ENCODE data around the gene PSME4. TPM values are rescaled to one million over a fixed set of nuclear protein-coding genes. Genes with fewer than 3 reads are reported as not detected.
"Not testable (repeated sequence)": the region's sequence is repeated elsewhere in the genome, so short reads cannot be mapped to it uniquely, and the experiment has no call there.

The PSME4 gene
- total RNA-seq, 2 donors from 2014 or later: 90.6 to 116 TPM

DNA sequence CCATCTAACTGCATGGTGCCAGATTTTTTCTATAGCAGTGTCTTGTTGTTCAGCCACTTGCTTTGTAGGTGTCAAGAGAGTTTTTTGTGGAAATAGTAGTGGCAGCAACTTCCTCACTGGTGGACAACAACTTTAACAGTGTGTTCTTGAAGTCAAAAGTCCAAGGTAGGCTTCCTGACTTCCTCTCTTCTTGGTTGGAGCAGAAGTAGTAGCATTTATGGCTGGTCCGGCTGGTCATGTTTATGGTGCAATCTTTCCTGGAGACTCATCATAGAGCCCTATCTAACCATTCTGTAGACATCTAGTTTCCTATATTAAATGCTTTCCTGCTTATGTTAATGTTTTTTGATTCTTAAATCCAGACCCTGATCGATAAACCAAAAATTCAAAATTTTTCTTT is 122.7 kb downstream of the PSME4 start:
- Mint-ChIP-seq H3K36me3 (ENCODE audit: low read depth) (peaks cover 21% of the 10 kb centered on the region), H3K27me3 (ENCODE audit: insufficient read depth) (no peaks in the 10 kb centered on the region), H3K27ac (no peak overlapping the region), H3K4me3 (no peak overlapping the region), H3K4me1 (no peaks in the 10 kb centered on the region), H3K9me3 (no peaks in the 10 kb centered on the region)
- WGBS, 2 experiments (ENCODE audit: insufficient coverage in 1 of 2, insufficient read length in 1 of 2): 96% methylated on average over 2 of the region's 2 CpGs; no CpG with 5 or more reads in 1 of the 2 experiments
- H3K4me1 ChIP-seq (ENCODE audit: control insufficient read depth, insufficient read depth, low read length): no peaks in the 10 kb centered on the region
- no peaks in the 10 kb centered on the region for H3K9me3 ChIP-seq (ENCODE audit: control insufficient read depth, low read length)
- no peaks in the 10 kb centered on the region for H3K27me3 ChIP-seq (ENCODE audit: control insufficient read depth, insufficient read depth, low read length, poor library complexity, severe bottlenecking)
- no peak overlapping the region for H3K27ac ChIP-seq (ENCODE audit: low read depth, low read length)
- no peak overlapping the region for H3K9ac ChIP-seq (ENCODE audit: extremely low read depth, low read length, poor library complexity, severe bottlenecking)
- H3K36me3 ChIP-seq (ENCODE audit: control insufficient read depth, insufficient read depth, low read length): peaks cover 41% of the 10 kb centered on the region
- DNase-seq: no peak
- no peak for TF ChIP-seq CTCF (conservative IDR thresholded peaks at IDR 0.05)
- no peak overlapping the region for H3K4me3 ChIP-seq (ENCODE audit: low read length)

DNA sequence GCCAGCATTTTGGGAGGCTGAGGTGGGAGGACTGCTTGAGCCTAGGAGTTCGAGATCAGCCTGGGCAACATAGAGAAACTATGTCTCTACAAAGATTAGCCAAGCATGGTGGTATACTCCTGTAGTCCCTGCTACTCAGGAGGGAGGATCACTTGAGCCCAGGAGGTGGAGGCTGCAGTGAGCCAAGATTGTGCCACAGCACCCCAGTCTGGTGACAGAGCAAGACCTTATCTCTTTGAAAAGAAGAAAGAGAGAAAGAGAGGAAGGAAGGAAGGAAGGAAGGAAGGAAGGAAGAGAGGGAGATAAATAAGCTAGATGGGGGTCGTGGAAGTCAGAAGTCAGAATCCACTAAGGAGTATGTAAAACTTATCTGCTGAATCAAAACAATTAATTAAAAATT is 127.2 kb downstream of the PSME4 start:
- DNase-seq: no peak
- Mint-ChIP-seq H3K4me1 (no peaks in the 10 kb centered on the region), H3K36me3 (ENCODE audit: low read depth) (peaks cover 6% of the 10 kb centered on the region), H3K27ac (no peak overlapping the region), H3K9me3 (peaks cover 14% of the 10 kb centered on the region), H3K27me3 (ENCODE audit: insufficient read depth) (no peaks in the 10 kb centered on the region), H3K4me3 (no peak overlapping the region)
- Histone ChIP-seq H3K36me3 (ENCODE audit: control insufficient read depth, insufficient read depth, low read length) (peaks cover 10% of the 10 kb centered on the region), H3K4me1 (ENCODE audit: control insufficient read depth, insufficient read depth, low read length) (no peaks in the 10 kb centered on the region), H3K27me3 (ENCODE audit: control insufficient read depth, insufficient read depth, low read length, poor library complexity, severe bottlenecking) (no peaks in the 10 kb centered on the region), H3K4me3 (ENCODE audit: low read length) (no peak overlapping the region), H3K27ac (ENCODE audit: low read depth, low read length) (no peak overlapping the region), H3K9me3 (ENCODE audit: control insufficient read depth, low read length) (no peaks in the 10 kb centered on the region), H3K9ac (ENCODE audit: extremely low read depth, low read length, poor library complexity, severe bottlenecking) (no peak overlapping the region)
- TF ChIP-seq CTCF (conservative IDR thresholded peaks at IDR 0.05): no peak
- WGBS, 2 experiments (ENCODE audit: insufficient coverage in 1 of 2, insufficient read length in 1 of 2): 92 to 100% methylated on average over 1 to 2 of the region's 2 CpGs

- no peak overlapping the region for H3K27ac ChIP-seq (ENCODE audit: low read depth, low read length)
- Mint-ChIP-seq H3K4me1 (no peaks in the 10 kb centered on the region), H3K9me3 (peaks cover 14% of the 10 kb centered on the region), H3K27ac (no peak overlapping the region), H3K36me3 (ENCODE audit: low read depth) (peaks cover 1% of the 10 kb centered on the region), H3K4me3 (no peak overlapping the region), H3K27me3 (ENCODE audit: insufficient read depth) (no peaks in the 10 kb centered on the region)
- DNase-seq: no peak
- WGBS, 2 experiments (ENCODE audit: insufficient coverage in 1 of 2, insufficient read length in 1 of 2): 87 to 100% methylated on average over 2 to 3 of the region's 3 CpGs
- no peak overlapping the region for H3K9ac ChIP-seq (ENCODE audit: extremely low read depth, low read length, poor library complexity, severe bottlenecking)
- peaks cover 3% of the 10 kb centered on the region for H3K36me3 ChIP-seq (ENCODE audit: control insufficient read depth, insufficient read depth, low read length)
- no peak for TF ChIP-seq CTCF (conservative IDR thresholded peaks at IDR 0.05)
- H3K9me3 ChIP-seq (ENCODE audit: control insufficient read depth, low read length): no peaks in the 10 kb centered on the region
- no peaks in the 10 kb centered on the region for H3K27me3 ChIP-seq (ENCODE audit: control insufficient read depth, insufficient read depth, low read length, poor library complexity, severe bottlenecking)
- no peaks in the 10 kb centered on the region for H3K4me1 ChIP-seq (ENCODE audit: control insufficient read depth, insufficient read depth, low read length)
- H3K4me3 ChIP-seq (ENCODE audit: low read length): no peak overlapping the region
These were observed 127.9 kb downstream of the PSME4 start for GRCh38 chr2:53842891-53843290.

DNA sequence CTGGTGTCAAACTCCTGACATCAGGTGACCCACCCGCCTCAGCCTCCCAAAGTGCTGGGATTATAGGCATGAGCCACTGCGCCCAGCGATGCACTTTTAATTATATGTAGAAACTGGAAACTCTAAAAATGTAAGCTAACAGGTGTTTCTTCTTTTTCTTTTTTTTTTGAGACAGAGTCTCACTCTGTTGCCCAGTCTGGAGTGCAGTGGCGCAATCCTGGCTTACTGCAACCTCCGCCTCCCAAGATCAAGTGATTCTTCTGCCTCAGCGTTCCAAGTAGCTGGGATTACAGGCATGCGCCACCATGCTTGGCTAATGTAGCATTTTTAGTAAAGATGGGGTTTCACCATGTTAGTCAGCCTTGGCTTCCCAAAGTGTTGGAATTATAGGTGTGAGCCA is 129.1 kb downstream of the PSME4 start:
- not testable (repeated sequence) for DNase-seq; H3K9me3 ChIP-seq (ENCODE audit: control insufficient read depth, low read length); H3K4me3 ChIP-seq (ENCODE audit: low read length); H3K36me3 ChIP-seq (ENCODE audit: control insufficient read depth, insufficient read depth, low read length); H3K36me3 Mint-ChIP-seq (ENCODE audit: low read depth); H3K4me1 Mint-ChIP-seq; H3K27ac Mint-ChIP-seq; H3K27me3 ChIP-seq (ENCODE audit: control insufficient read depth, insufficient read depth, low read length, poor library complexity, severe bottlenecking); H3K4me1 ChIP-seq (ENCODE audit: control insufficient read depth, insufficient read depth, low read length); H3K27me3 Mint-ChIP-seq (ENCODE audit: insufficient read depth); H3K27ac ChIP-seq (ENCODE audit: low read depth, low read length); H3K9ac ChIP-seq (ENCODE audit: extremely low read depth, low read length, poor library complexity, severe bottlenecking); H3K4me3 Mint-ChIP-seq
- H3K9me3 Mint-ChIP-seq: peaks cover 14% of the 10 kb centered on the region
- WGBS, 2 experiments (ENCODE audit: insufficient coverage in 1 of 2, insufficient read length in 1 of 2): 85 to 92% methylated on average over 4 to 7 of the region's 7 CpGs
